Activated CD4-positive, alpha-beta T cell treated with anti-CD3 and anti-CD28 coated beads, Interleukin-2, amount 50 U/mL, for 1 hour (primary cell): ENCODE results near the gene SNRK.

Source experiments
- DNase-seq: peaks from one replicate; pipeline ENCODE4 v3.0.0-alpha.2; 2020

The SNRK gene

DNA sequence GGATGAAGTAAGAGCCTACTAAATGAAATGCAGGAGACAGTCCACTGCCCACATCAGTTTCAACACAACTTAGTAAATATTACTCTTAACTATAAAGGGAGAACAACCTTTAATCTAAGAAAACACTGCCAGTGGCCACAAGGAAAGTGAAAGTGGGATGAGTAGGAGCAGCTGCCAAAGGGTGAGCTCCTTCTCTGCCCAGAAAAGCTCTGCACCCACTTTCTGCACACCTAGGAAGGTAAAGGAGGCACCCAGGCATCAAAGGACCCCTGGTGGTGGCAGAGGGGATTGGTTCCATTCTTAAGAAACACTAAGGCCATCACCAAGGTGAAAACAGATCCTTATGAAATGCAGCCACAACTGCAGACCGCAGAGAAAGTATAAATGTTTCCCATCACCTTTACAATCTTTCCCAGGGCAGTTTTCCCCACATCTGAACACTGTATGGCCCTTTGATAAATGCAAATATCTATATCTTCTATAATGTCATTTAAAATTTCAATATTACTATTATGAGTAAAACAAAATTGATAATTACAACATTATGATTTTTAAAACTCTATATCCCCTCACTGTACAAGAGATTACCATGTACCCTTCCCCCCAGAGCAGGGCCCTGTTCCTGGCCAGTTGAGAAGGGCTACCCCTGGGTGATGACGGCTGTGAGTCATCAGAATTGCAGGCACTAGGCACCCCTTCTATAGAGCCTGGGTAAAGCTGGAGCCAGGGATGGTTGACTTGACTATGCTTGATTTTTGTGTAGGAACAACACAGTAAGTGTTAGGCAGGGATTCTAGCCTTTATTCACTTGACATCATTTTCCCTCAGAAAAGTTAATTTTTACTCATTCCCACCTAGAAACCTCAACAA lies 92.0 kb downstream of the SNRK start:
- DNase-seq: peak; percentile 73

DNA sequence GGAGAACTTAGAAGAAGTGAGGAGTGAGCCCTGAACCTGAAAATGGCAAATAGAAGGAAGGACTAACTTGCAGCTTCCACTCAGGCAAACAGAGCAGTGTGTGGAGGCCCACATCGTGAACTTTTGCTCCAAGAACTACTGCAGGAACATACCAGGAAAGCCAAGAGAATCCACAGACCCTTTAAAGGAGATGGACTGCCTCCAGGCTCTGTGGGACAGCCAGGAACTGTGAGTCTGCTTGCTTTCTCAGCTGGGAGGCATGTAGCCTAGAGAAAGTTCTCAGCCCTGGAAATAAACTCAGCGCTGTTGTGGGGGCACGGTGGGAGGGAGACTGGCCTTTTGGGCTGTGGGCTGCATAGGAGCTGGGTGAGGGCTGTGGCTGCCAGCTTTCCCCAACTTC lies 93.0 kb downstream of the SNRK start:
- DNase-seq: no peak

DNA sequence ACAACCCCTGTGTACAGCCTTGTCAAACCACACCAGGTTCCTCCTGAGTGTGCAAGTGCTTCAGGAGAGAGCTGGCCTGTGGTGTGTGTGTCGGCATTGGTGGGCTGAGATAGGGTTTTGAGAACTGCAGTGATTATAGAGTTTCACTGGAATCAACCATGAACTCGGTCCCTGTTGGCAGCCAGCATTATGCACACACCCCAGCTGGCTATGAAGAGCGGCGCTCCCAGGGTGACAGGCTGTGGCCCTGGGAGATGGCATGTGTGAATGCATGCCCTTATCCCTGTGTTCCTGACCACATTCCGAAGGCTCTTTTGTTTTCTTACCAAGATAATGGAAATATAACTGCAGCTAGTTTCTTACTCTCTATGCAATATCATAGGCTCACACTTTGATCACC lies 101.8 kb downstream of the SNRK start:
- DNase-seq: no peak

DNA sequence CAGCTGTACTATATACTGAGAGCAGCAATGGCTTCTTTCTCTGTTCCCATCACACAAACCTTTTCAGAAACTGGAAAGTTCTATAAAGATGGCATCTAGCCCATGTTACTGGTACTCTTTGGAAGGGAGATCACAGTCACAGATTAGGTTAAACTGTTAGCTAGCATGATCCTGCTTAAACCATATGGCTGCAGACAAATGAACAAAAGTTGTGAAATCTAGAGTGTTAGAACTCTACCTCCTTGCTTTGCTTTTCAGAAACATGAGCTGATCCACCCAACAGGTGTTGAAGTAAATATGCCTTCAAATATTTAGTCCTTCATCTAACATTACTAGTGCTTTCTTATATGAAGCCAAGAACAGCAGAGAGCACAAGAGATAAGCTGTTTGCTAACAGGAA lies 102.6 kb downstream of the SNRK start:
- DNase-seq: no peak

DNA sequence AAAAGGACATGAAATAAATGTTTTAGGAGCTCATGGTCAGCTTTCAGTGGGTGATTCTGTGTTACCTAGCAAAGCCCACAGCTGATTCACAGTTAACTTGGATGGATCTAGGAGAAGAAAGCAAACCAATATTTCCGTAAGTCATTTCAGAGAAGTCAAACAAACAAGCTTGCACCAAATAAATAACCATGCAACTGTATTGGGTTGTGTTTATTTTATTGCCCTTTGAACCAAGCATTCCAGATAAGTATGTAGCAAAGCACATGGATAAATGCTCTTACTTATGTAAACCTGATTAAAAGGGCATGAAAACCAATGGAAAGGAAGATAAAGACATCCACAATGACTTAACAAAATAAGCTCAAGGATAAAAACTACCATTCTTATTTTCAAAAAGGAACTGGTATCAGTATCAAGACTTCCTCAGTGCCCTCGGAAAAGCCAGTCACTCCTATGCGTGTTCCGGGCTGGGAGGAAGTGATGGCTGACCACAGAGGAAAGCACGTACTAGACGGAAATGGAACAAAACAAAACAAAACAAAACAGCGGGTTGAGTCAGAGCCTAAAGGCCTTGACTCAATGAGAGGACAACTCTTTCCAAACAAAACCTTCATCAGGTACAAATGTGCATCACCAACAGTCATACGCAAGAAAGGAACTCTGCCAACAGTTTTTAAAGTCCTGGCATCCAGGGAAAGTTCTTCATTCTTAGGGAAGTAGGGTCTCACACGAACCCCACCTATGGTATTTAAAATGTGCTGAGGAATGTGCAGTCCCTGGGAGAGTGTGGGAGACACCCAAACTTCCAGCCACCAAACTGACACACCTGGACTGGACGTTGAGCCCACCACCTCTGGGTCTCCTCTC lies 103.3 kb downstream of the SNRK start:
- DNase-seq: peak; percentile 66

DNA sequence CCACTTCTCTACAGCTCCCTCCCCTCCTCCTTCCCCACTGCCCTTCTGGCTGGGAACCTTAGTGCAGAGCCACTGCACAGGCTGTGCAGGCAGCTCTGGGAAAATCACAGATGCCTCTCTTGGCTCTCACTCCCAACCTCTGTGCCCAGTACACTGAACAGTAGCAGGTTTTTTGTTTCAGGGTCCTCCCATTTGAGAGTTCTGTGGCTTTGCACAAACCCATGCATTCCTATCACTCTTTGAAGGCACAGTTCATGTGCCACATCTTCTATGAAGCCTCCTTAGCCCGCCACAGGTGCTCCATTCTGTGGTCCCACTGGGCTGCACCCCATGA lies 103.9 kb downstream of the SNRK start:
- DNase-seq: no peak

DNA sequence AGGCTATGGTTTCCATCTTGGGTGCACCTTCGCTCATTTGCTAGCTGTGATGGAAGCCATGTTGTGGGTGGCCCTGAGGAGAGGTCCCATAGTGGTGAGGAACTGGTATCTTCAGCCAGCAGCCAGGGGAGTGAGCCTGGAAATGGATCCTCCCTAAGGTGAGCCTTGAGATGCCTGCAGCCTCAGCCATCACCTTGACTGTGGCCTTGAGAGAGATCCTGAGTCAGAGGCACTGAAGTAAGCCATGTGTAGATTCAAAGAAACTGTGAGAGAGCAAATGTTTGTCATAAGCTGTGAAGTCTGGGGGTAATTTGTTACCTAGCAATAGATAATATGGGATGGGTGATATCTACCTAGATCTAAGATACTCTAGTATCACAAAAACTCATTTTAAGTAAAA lies 105.3 kb downstream of the SNRK start:
- no peak for DNase-seq

DNA sequence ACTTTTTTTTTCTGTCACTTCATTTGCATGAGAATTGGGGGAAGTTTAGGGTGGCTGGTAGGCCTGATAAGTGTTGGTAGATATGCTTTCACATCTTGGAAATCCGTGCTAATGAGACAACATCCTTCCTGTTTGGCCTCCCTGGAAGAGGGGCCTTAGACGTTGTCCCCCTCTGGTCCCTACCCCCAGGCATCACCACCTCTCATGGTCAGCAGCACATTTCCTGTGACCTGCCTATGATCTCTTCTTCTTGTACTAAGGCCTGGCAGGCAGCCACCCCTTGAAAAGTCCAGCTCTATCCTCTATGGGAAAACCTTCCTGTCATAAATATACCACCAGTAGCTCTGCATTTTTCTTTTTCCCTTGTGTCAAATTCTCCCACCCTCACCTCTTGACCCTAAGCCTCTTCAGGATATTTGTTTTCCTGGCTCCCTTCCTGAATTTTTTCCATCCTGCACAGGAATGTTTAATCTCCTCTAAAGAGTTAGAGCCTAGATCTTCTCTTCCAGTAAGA lies 107.8 kb downstream of the SNRK start:
- no peak for DNase-seq

DNA sequence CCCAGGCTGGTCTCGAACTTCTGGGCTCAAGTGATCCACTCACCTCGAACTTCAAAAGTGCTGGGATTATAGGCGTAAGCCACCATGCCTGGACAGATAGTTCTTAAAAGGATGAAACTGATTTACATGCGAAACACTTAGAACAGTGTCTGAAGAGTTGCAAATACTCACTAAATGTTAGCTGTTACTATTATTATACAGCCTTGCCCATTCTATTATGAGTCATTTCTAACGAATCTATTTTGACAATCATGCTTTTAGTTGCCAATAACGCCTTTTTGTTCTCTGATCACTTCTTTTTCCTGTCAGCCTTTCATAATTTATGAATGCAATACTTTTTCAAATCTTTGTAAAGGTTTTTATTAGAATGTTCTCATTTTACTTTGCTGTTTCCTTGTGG lies 112.7 kb downstream of the SNRK start:
- DNase-seq: no peak

DNA sequence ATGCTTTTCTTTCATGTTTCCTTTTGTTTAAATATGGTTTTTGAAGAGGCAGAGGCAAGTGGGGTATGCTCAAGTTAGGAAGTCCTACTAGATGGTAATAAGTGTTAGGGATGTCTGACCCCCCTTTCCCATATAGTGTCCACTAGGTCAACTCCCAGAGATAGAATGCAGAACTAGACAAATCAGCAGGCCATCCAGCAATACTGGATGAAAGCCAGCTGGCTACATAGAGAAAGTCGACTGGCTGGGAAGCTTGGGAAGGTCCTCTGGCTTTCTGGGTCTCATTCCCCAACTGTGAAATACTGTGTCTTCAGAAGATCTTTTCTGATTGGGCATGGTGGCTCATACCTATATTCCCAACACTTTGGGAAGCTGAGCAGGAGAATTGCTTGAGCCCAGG lies 113.8 kb downstream of the SNRK start:
- no peak for DNase-seq
